MM.1S (cell line): ENCODE results near the gene TP63.

Source experiments
- DNase-seq: peaks from one replicate; pipeline ENCODE4 v3.0.0-alpha.2; 2015
- H2AFZ ChIP-seq: fragments of 300-600 bp; sonication (generic); 2 replicates; pipeline ENCODE4 v1.6.0; 2016; ENCODE audit warnings: antibody characterized with exemption, low read length
- H3F3A ChIP-seq: fragments of 300-600 bp; sonication (generic); 2 replicates; pipeline ENCODE4 v1.6.1; 2016; ENCODE audit warnings: mild to moderate bottlenecking, antibody characterized with exemption, low read length, moderate library complexity, mixed read lengths; ENCODE audit not compliant: insufficient read depth
- H3K27ac ChIP-seq: fragments of 300-600 bp; sonication (generic); 2 replicates; pipeline ENCODE4 v1.5.1; 2016; ENCODE audit warnings: mild to moderate bottlenecking, low read length
- H3K27me3 ChIP-seq: fragments of 300-600 bp; sonication (generic); replicated peaks from 2 replicates; pipeline ENCODE4 v1.6.0; 2016; ENCODE audit warnings: low read length; ENCODE audit not compliant: insufficient read depth
- H3K36me3 ChIP-seq: fragments of 300-600 bp; sonication (generic); replicated peaks from 2 replicates; pipeline ENCODE4 v1.6.1; 2016; ENCODE audit warnings: mild to moderate bottlenecking, low read length, mixed read lengths; ENCODE audit not compliant: insufficient read depth
- H3K4me1 ChIP-seq: fragments of 300-600 bp; sonication (generic); 2 replicates; pipeline ENCODE4 v1.6.1; 2016; ENCODE audit warnings: low read length, mixed read lengths
- H3K4me2 ChIP-seq: fragments of 300-600 bp; sonication (generic); 2 replicates; pipeline ENCODE4 v1.6.0; 2016; ENCODE audit warnings: low read depth, low read length
- H3K4me3 ChIP-seq: fragments of 300-600 bp; sonication (generic); 2 replicates; pipeline ENCODE4 v1.5.1; 2016; ENCODE audit warnings: low read length, mixed read lengths
- H3K79me2 ChIP-seq: fragments of 300-600 bp; sonication (generic); 2 replicates; pipeline ENCODE4 v1.6.1; 2016; ENCODE audit warnings: mixed run types, low read length, mixed read lengths
- H3K9ac ChIP-seq: fragments of 300-600 bp; sonication (generic); 2 replicates; pipeline ENCODE4 v1.6.1; 2016; ENCODE audit warnings: low read length, mixed read lengths
- H3K9me2 ChIP-seq: fragments of 300-600 bp; sonication (generic); replicated peaks from 2 replicates; pipeline ENCODE4 v1.6.1; 2016; ENCODE audit warnings: mild to moderate bottlenecking, low read length, mixed read lengths; ENCODE audit not compliant: insufficient read depth
- H3K9me3 ChIP-seq: fragments of 300-600 bp; sonication (generic); replicated peaks from 2 replicates; pipeline ENCODE4 v1.6.1; 2016; ENCODE audit warnings: mild to moderate bottlenecking, low read length, mixed read lengths; ENCODE audit not compliant: insufficient read depth
- H4K20me1 ChIP-seq: fragments of 300-600 bp; sonication (generic); 2 replicates; pipeline ENCODE4 v1.6.1; 2016; ENCODE audit warnings: mild to moderate bottlenecking, low read length, moderate library complexity, mixed read lengths; ENCODE audit not compliant: insufficient read depth
- CTCF ChIP-seq: fragments of 300-600 bp; sonication (generic); IDR thresholded peaks from 2 replicates; pipeline ENCODE4 v1.5.1; 2016; ENCODE audit warnings: antibody characterized with exemption, low read length, mixed read lengths
- EZH2 ChIP-seq: fragments of 300-600 bp; sonication (generic); optimal IDR thresholded peaks from 2 replicates; pipeline ENCODE3; 2017; ENCODE audit warnings: low read depth, mild to moderate bottlenecking, antibody characterized with exemption, low read length, mixed read lengths
- EZH2phosphoT487 ChIP-seq: fragments of 300-600 bp; sonication (generic); IDR thresholded peaks from 2 replicates; pipeline ENCODE4 v1.6.1; 2018; ENCODE audit warnings: antibody characterized with exemption, low read length

Gene TP63

GRCh38 chr3:189712906-189713483, 81.8 kb downstream of the TP63 start:
- Histone ChIP-seq H3K9ac (no peak overlapping the region), H3K4me2 (no peak overlapping the region), H3K4me3 (no peak overlapping the region), H3K9me2 (no peaks in the 10 kb centered on the region), H3K9me3 (no peaks in the 10 kb centered on the region), H3K79me2 (no peaks in the 10 kb centered on the region), H2AFZ (no peak overlapping the region), H3F3A (no peaks in the 10 kb centered on the region), H4K20me1 (no peaks in the 10 kb centered on the region), H3K27me3 (no peaks in the 10 kb centered on the region), H3K36me3 (no peaks in the 10 kb centered on the region), H3K4me1 (no peaks in the 10 kb centered on the region), H3K27ac (no peak overlapping the region)
- TF ChIP-seq EZH2 (no peak), EZH2phosphoT487 (no peak), CTCF (no peak)
- no peak for DNase-seq

GRCh38 chr3:189714991-189715961, 84.1 kb downstream of the TP63 start:
- no peak overlapping the region for H2AFZ ChIP-seq
- no peaks in the 10 kb centered on the region for H3K36me3 ChIP-seq
- TF ChIP-seq EZH2phosphoT487 (no peak), CTCF (no peak), EZH2 (no peak)
- no peaks in the 10 kb centered on the region for H3F3A ChIP-seq
- H4K20me1 ChIP-seq, result no peaks in the 10 kb centered on the region
- H3K4me2 ChIP-seq, result no peak overlapping the region
- no peaks in the 10 kb centered on the region for H3K9me3 ChIP-seq
- H3K79me2 ChIP-seq, result no peaks in the 10 kb centered on the region
- no peaks in the 10 kb centered on the region for H3K27me3 ChIP-seq
- no peaks in the 10 kb centered on the region for H3K4me1 ChIP-seq
- H3K9me2 ChIP-seq, result no peaks in the 10 kb centered on the region
- H3K9ac ChIP-seq, result no peak overlapping the region
- no peak for DNase-seq
- no peak overlapping the region for H3K4me3 ChIP-seq
- no peak overlapping the region for H3K27ac ChIP-seq

- H4K20me1 ChIP-seq, result no peaks in the 10 kb centered on the region
- H3K4me1 ChIP-seq, result no peaks in the 10 kb centered on the region
- H3K9me2 ChIP-seq, result no peaks in the 10 kb centered on the region
- no peak overlapping the region for H3K4me2 ChIP-seq
- no peaks in the 10 kb centered on the region for H3F3A ChIP-seq
- H3K4me3 ChIP-seq, result no peak overlapping the region
- no peak for DNase-seq
- H3K9ac ChIP-seq, result no peak overlapping the region
- no peaks in the 10 kb centered on the region for H3K36me3 ChIP-seq
- no peaks in the 10 kb centered on the region for H3K79me2 ChIP-seq
- H2AFZ ChIP-seq, result no peak overlapping the region
- H3K9me3 ChIP-seq, result no peaks in the 10 kb centered on the region
- H3K27ac ChIP-seq, result no peak overlapping the region
- no peak for TF ChIP-seq CTCF
- no peak for TF ChIP-seq EZH2phosphoT487
- TF ChIP-seq EZH2, result no peak
- H3K27me3 ChIP-seq, result no peaks in the 10 kb centered on the region
Observed at GRCh38 chr3:189718215-189718614, 87.0 kb downstream of the TP63 start.
